HS-5 (cell line): ENCODE data around the gene WASHC2A.
"Not testable (repeated sequence)": the region's sequence is repeated elsewhere in the genome, so short reads cannot be mapped to it uniquely, and the experiment has no call there.

Experiments used
- DNase-seq: peaks from one replicate; pipeline ENCODE4 v3.0.0-alpha.2; 2012; ENCODE audit warnings: low read depth

The WASHC2A gene

GRCh38 chr10:50145575-50145974 lies 77.8 kb downstream of the WASHC2A start:
- not testable (repeated sequence) for DNase-seq

- DNase-seq, result no peak
Observed at GRCh38 chr10:50152792-50153272, 85.1 kb downstream of the WASHC2A start.

- DNase-seq, result not testable (repeated sequence)
Observed at GRCh38 chr10:50157868-50158267, 90.1 kb downstream of the WASHC2A start.

GRCh38 chr10:50159856-50160255 lies 92.1 kb downstream of the WASHC2A start:
- not testable (repeated sequence) for DNase-seq

- not testable (repeated sequence) for DNase-seq
Observed at GRCh38 chr10:50165038-50165437, 97.3 kb downstream of the WASHC2A start.

GRCh38 chr10:50167833-50168232 lies 100.1 kb downstream of the WASHC2A start:
- not testable (repeated sequence) for DNase-seq

- peak; percentile 59 for DNase-seq
Observed at GRCh38 chr10:50169506-50169905, 101.8 kb downstream of the WASHC2A start.

GRCh38 chr10:50174788-50175525 lies 107.2 kb downstream of the WASHC2A start:
- DNase-seq, result peak; percentile 72
